Upper lobe of left lung (tissue), 4 donors: Measurements from ENCODE around the gene TDRD12.

Experiments
- POLR2A ChIP-seq, 4 donors: fragments of 450-650 bp; IDR thresholded peaks; one replicate each; pipeline ENCODE4 v1.5.1; 2016 to 2017; ENCODE audit warnings: antibody characterized with exemption in 4 of 4, mild to moderate bottlenecking in 2 of 4
- POLR2AphosphoS5 ChIP-seq, 2 donors: sonication (generic); formaldehyde crosslinking; IDR thresholded peaks; one replicate each; pipeline ENCODE4 v1.5.1; 2017; ENCODE audit warnings: antibody characterized with exemption in 2 of 2

GRCh38 chr19:32810452-32810851 lies 90.9 kb downstream of the TDRD12 start:
- no peak for TF ChIP-seq POLR2AphosphoS5 (IDR thresholded peaks at IDR 0.05)
- TF ChIP-seq POLR2A (IDR thresholded peaks at IDR 0.05) = no peak
